Measurements from ENCODE around the gene DRG2. TPM values are rescaled to one million over a fixed set of nuclear protein-coding genes. Genes with fewer than 3 reads are reported as not detected.

DRG2 gene
- total and polyA plus RNA-seq, 2 of the 4 experiments (the other 2 are of a cell fraction) = 43.6 to 45.1 TPM

DNA sequence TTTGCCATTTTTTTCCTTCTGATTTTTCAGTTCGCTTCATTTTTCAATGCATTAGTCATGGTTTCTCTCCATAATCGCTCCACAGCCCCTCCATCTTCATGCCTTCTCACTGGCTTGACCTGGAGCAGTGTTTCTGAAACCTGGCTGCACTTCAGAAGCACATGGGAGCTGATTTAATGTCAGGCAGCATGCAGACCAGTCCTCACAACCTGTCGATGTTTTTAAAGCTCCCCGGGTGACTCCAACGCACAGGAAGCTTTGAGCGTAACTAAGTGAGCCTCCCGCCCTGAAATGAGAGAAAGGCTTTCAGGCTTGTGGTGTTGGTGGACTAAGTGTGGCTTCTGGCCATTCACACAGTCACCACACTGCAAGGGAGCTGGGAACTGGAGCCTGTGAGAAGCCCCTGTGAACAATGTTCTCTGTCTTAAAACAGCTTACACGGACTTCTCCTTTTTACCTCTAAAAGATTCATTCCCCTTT, 16.8 kb upstream of the DRG2 start:
- peaks cover 7% of the 10 kb centered on the region for H3K27me3 ChIP-seq (ENCODE audit: control insufficient read depth, insufficient read depth, low read length)
- peak overlapping the region; percentile 52; the same call in 1 of the 2 replicates for H3K4ac ChIP-seq (ENCODE audit: low read depth, low read length)
- H2BK20ac ChIP-seq (ENCODE audit: low read depth, low read length) = no peak overlapping the region
- no TSS peak for BruUV-seq (replicated peaks)
- intact Hi-C loops (cut with micrococcal nuclease) = no loop called here
- H4K5ac ChIP-seq (ENCODE audit: low read depth, low read length) = no peak overlapping the region
- peak; percentile 85 for ATAC-seq (ENCODE audit: low read depth)
- no peak overlapping the region for H2BK5ac ChIP-seq (ENCODE audit: low read depth, low read length, poor library complexity, severe bottlenecking)
- H3K36me3 ChIP-seq (ENCODE audit: control insufficient read depth, insufficient read depth, low read length) = peaks cover 2% of the 10 kb centered on the region; the same call in 1 of the 2 replicates
- H3K9me1 ChIP-seq (ENCODE audit: insufficient read depth, low read length) = no peaks in the 10 kb centered on the region
- H3K23ac ChIP-seq (ENCODE audit: low read depth, low read length) = peak overlapping the region; percentile 9; the same call in 1 of the 2 replicates
- CTCF ChIA-PET = no interaction called here
- no peak overlapping the region for H3K18ac ChIP-seq (ENCODE audit: low read depth, low read length)
- H3K4me1 ChIP-seq (ENCODE audit: control insufficient read depth, insufficient read depth, low read length) = no peaks in the 10 kb centered on the region; the same call in 1 of the 2 replicates
- 0 out of 2 replicates have a peak overlapping the region, but pooled peaks have one; percentile 3 for H3K9ac ChIP-seq (ENCODE audit: low read depth, low read length)
- no peak overlapping the region for H2AK9ac ChIP-seq (replicated peaks; ENCODE audit: low read depth, low read length, poor library complexity)
- 10% methylated on average over 2 of the region's 8 CpGs; no CpG with 5 or more reads in 1 of the 2 experiments for WGBS, 2 experiments (ENCODE audit: extremely low coverage in 2 of 2, insufficient read length in 1 of 2)
- H3K79me1 ChIP-seq (ENCODE audit: low read depth in 1 of 2, low read length in 2 of 2) = no peaks in the 10 kb centered on the region
- H3K4me2 ChIP-seq (ENCODE audit: low read depth, low read length) = peak overlapping the region; percentile 87
- POLR2A ChIA-PET (ENCODE audit: unreplicated experiment) = no interaction called here
- H4K91ac ChIP-seq (ENCODE audit: insufficient read depth, low read depth, low read length) = no peak overlapping the region
- peak overlapping the region; percentile 36; the same call in 1 of the 2 replicates for H3K27ac ChIP-seq (ENCODE audit: insufficient read depth, low read length)
- TF ChIP-seq RCOR1 (IDR thresholded peaks at IDR 0.05; ENCODE audit: insufficient replicate concordance, low read length) (no peak), RAD21 (IDR thresholded peaks at IDR 0.05; ENCODE audit: low read length) (no peak), MXI1 (IDR thresholded peaks at IDR 0.05; ENCODE audit: borderline replicate concordance, low read depth, low read length) (peak; percentile 30; the same call in 1 of the 2 replicates), NFE2L2 (IDR thresholded peaks at IDR 0.05; ENCODE audit: low read depth, low read length) (no peak), RFX5 (IDR thresholded peaks at IDR 0.05; ENCODE audit: low read depth, low read length) (no peak), BHLHE40 (IDR thresholded peaks at IDR 0.05; ENCODE audit: low read depth, low read length) (no peak), FOS (IDR thresholded peaks at IDR 0.05; ENCODE audit: low read depth, low read length) (0 out of 2 replicates have a peak, but pooled peaks have one; percentile 27), POLR2A (IDR thresholded peaks at IDR 0.05; ENCODE audit: low read depth, low read length) (no peak), SMC3 (IDR thresholded peaks at IDR 0.05; ENCODE audit: low read depth, low read length) (no peak), MAZ (IDR thresholded peaks at IDR 0.05; ENCODE audit: borderline replicate concordance, low read depth, low read length) (no peak), CHD1 (IDR thresholded peaks at IDR 0.05; ENCODE audit: low read depth, low read length) (no peak)
- TF ChIP-seq, protein P1, sequence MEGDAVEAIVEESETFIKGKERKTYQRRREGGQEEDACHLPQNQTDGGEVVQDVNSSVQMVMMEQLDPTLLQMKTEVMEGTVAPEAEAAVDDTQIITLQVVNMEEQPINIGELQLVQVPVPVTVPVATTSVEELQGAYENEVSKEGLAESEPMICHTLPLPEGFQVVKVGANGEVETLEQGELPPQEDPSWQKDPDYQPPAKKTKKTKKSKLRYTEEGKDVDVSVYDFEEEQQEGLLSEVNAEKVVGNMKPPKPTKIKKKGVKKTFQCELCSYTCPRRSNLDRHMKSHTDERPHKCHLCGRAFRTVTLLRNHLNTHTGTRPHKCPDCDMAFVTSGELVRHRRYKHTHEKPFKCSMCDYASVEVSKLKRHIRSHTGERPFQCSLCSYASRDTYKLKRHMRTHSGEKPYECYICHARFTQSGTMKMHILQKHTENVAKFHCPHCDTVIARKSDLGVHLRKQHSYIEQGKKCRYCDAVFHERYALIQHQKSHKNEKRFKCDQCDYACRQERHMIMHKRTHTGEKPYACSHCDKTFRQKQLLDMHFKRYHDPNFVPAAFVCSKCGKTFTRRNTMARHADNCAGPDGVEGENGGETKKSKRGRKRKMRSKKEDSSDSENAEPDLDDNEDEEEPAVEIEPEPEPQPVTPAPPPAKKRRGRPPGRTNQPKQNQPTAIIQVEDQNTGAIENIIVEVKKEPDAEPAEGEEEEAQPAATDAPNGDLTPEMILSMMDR (conservative IDR thresholded peaks at IDR 0.05; ENCODE audit: low read depth, low read length) = no peak
- TF ChIP-seq, protein P2, sequence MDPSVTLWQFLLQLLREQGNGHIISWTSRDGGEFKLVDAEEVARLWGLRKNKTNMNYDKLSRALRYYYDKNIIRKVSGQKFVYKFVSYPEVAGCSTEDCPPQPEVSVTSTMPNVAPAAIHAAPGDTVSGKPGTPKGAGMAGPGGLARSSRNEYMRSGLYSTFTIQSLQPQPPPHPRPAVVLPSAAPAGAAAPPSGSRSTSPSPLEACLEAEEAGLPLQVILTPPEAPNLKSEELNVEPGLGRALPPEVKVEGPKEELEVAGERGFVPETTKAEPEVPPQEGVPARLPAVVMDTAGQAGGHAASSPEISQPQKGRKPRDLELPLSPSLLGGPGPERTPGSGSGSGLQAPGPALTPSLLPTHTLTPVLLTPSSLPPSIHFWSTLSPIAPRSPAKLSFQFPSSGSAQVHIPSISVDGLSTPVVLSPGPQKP (IDR thresholded peaks at IDR 0.05; ENCODE audit: borderline replicate concordance, low read depth, low read length) = no peak
- TF ChIP-seq, protein P3, sequence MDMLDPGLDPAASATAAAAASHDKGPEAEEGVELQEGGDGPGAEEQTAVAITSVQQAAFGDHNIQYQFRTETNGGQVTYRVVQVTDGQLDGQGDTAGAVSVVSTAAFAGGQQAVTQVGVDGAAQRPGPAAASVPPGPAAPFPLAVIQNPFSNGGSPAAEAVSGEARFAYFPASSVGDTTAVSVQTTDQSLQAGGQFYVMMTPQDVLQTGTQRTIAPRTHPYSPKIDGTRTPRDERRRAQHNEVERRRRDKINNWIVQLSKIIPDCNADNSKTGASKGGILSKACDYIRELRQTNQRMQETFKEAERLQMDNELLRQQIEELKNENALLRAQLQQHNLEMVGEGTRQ (IDR thresholded peaks at IDR 0.05; ENCODE audit: low read depth, low read length) = no peak
- H2BK120ac ChIP-seq (ENCODE audit: low read depth, low read length) = no peak overlapping the region
- no peak overlapping the region for H2AK5ac ChIP-seq (ENCODE audit: low read depth, low read length)
- in situ Hi-C loops (cut with MboI; ENCODE audit: low sequenced_read_pairs) = no loop called here
- peak overlapping the region; percentile 30; the same call in 1 of the 2 replicates for H3K4me3 ChIP-seq (ENCODE audit: insufficient read depth, low read depth, low read length)
- DNase-seq = peak; percentile 61
- dilution Hi-C loops (cut with HindIII; ENCODE audit: low sequenced_read_pairs, unreplicated experiment) = no loop called here
- no peaks in the 10 kb centered on the region for H4K20me1 ChIP-seq (ENCODE audit: insufficient read depth, low read length)
- no peak overlapping the region for H2BK15ac ChIP-seq (ENCODE audit: low read depth, low read length)
- peak overlapping the region in 1 of 2 experiments; percentile 52; a peak in 1 of 4 replicates for H4K8ac ChIP-seq (ENCODE audit: low read depth in 2 of 2, low read length in 2 of 2)
- no peak overlapping the region for H3K56ac ChIP-seq (ENCODE audit: extremely low read depth, insufficient read depth, low read length)
- peak overlapping the region; percentile 67; the same call in 1 of the 2 replicates for H3K14ac ChIP-seq (replicated peaks; ENCODE audit: low read depth, low read length)
- peak overlapping the region; percentile 85 for H2AFZ ChIP-seq (replicated peaks; ENCODE audit: low read length, poor library complexity)
- H3K9me3 ChIP-seq (ENCODE audit: control insufficient read depth, insufficient read depth, low read length) = no peaks in the 10 kb centered on the region

Measured in IMR-90 (cell line).